ENCODE results near the gene TIMP4.
A peak's percentile ranks its signal among the peaks of the same experiment; 100 is the strongest.

TIMP4 gene

GRCh38 chr3:12120374-12121140, 38.2 kb downstream of the TIMP4 start:
- H3K79me2 ChIP-seq (ENCODE audit: insufficient read depth, low read length): no peaks in the 10 kb centered on the region
- no peaks in the 10 kb centered on the region for H3K9me3 ChIP-seq (ENCODE audit: insufficient read depth, low read depth, low read length)
- H3K4me2 ChIP-seq (ENCODE audit: low read depth, low read length, poor library complexity, severe bottlenecking): peak overlapping the region; percentile 69
- H3K9ac ChIP-seq (ENCODE audit: low read depth, low read length, poor library complexity, severe bottlenecking): no peak overlapping the region
- H3K9me2 ChIP-seq (replicated peaks; ENCODE audit: low read depth, low read length): no peaks in the 10 kb centered on the region
- H3K27me3 ChIP-seq (ENCODE audit: insufficient read depth, low read length, poor library complexity, severe bottlenecking): no peaks in the 10 kb centered on the region
- H3K4me1 ChIP-seq (ENCODE audit: insufficient read depth, low read length, poor library complexity, severe bottlenecking): peaks cover 28% of the 10 kb centered on the region
- no peaks in the 10 kb centered on the region for H4K20me1 ChIP-seq (ENCODE audit: insufficient read depth, low read length, poor library complexity, severe bottlenecking)
- no peaks in the 10 kb centered on the region for H3F3A ChIP-seq (ENCODE audit: low read depth)
- H3K4me3 ChIP-seq (ENCODE audit: low read length, poor library complexity, severe bottlenecking): peak overlapping the region; percentile 44
- H3K36me3 ChIP-seq (ENCODE audit: insufficient read depth, low read length): no peaks in the 10 kb centered on the region
- H2AFZ ChIP-seq (ENCODE audit: low read length): no peak overlapping the region
- no peak for TF ChIP-seq EZH2phosphoT487 (IDR thresholded peaks at IDR 0.05; ENCODE audit: borderline replicate concordance)
- TF ChIP-seq CTCF (conservative IDR thresholded peaks at IDR 0.05; ENCODE audit: low read length): no peak

GRCh38 chr3:12117473-12117872, 41.2 kb downstream of the TIMP4 start:
- Histone ChIP-seq H3K27me3 (ENCODE audit: insufficient read depth, low read length, poor library complexity, severe bottlenecking) (no peaks in the 10 kb centered on the region), H2AFZ (ENCODE audit: low read length) (no peak overlapping the region), H3K4me1 (ENCODE audit: insufficient read depth, low read length, poor library complexity, severe bottlenecking) (peaks cover 28% of the 10 kb centered on the region), H4K20me1 (ENCODE audit: insufficient read depth, low read length, poor library complexity, severe bottlenecking) (no peaks in the 10 kb centered on the region), H3K36me3 (ENCODE audit: insufficient read depth, low read length) (no peaks in the 10 kb centered on the region), H3K9me2 (replicated peaks; ENCODE audit: low read depth, low read length) (no peaks in the 10 kb centered on the region), H3K9me3 (ENCODE audit: insufficient read depth, low read depth, low read length) (no peaks in the 10 kb centered on the region), H3K4me2 (ENCODE audit: low read depth, low read length, poor library complexity, severe bottlenecking) (no peak overlapping the region), H3K9ac (ENCODE audit: low read depth, low read length, poor library complexity, severe bottlenecking) (no peak overlapping the region), H3F3A (ENCODE audit: low read depth) (no peaks in the 10 kb centered on the region), H3K79me2 (ENCODE audit: insufficient read depth, low read length) (no peaks in the 10 kb centered on the region), H3K4me3 (ENCODE audit: low read length, poor library complexity, severe bottlenecking) (no peak overlapping the region)
- TF ChIP-seq CTCF (conservative IDR thresholded peaks at IDR 0.05; ENCODE audit: low read length) (no peak), EZH2phosphoT487 (IDR thresholded peaks at IDR 0.05; ENCODE audit: borderline replicate concordance) (no peak)

- H2AFZ ChIP-seq (ENCODE audit: low read length): no peak overlapping the region
- no peaks in the 10 kb centered on the region for H3K36me3 ChIP-seq (ENCODE audit: insufficient read depth, low read length)
- no peak overlapping the region for H3K9ac ChIP-seq (ENCODE audit: low read depth, low read length, poor library complexity, severe bottlenecking)
- peaks cover 28% of the 10 kb centered on the region for H3K4me1 ChIP-seq (ENCODE audit: insufficient read depth, low read length, poor library complexity, severe bottlenecking)
- H3F3A ChIP-seq (ENCODE audit: low read depth): no peaks in the 10 kb centered on the region
- no peak overlapping the region for H3K4me3 ChIP-seq (ENCODE audit: low read length, poor library complexity, severe bottlenecking)
- H3K4me2 ChIP-seq (ENCODE audit: low read depth, low read length, poor library complexity, severe bottlenecking): no peak overlapping the region
- H3K9me3 ChIP-seq (ENCODE audit: insufficient read depth, low read depth, low read length): no peaks in the 10 kb centered on the region
- TF ChIP-seq CTCF (conservative IDR thresholded peaks at IDR 0.05; ENCODE audit: low read length) (no peak), EZH2phosphoT487 (IDR thresholded peaks at IDR 0.05; ENCODE audit: borderline replicate concordance) (no peak)
- H4K20me1 ChIP-seq (ENCODE audit: insufficient read depth, low read length, poor library complexity, severe bottlenecking): no peaks in the 10 kb centered on the region
- no peaks in the 10 kb centered on the region for H3K9me2 ChIP-seq (replicated peaks; ENCODE audit: low read depth, low read length)
- no peaks in the 10 kb centered on the region for H3K27me3 ChIP-seq (ENCODE audit: insufficient read depth, low read length, poor library complexity, severe bottlenecking)
- H3K79me2 ChIP-seq (ENCODE audit: insufficient read depth, low read length): no peaks in the 10 kb centered on the region
Observed at GRCh38 chr3:12116870-12117269, 41.8 kb downstream of the TIMP4 start.

Data from Loucy (cell line).